GM23338 (cell line): ENCODE data around the gene SDHD. TPM values are rescaled to one million over a fixed set of nuclear protein-coding genes. Genes with fewer than 3 reads are reported as not detected.

ENCODE experiments used
- ATAC-seq: fragments of 200-7000 bp; cut with Tn5 transposase; 3 replicates; pipeline ENCODE4 v1.9.1; 2020
- DNase-seq: peaks from one replicate; pipeline ENCODE4 v3.0.0-alpha.2; 2015; ENCODE audit warnings: low spot score
- H2AFZ ChIP-seq: fragments of 200-600 bp; sonication (generic); 2 replicates; pipeline ENCODE4 v1.8.0; 2016; ENCODE audit warnings: antibody characterized with exemption, mild to moderate bottlenecking, moderate library complexity
- H3F3A ChIP-seq: fragments of 200-600 bp; sonication (generic); replicated peaks from 2 replicates; pipeline ENCODE4 v1.8.0; 2017; ENCODE audit warnings: antibody characterized with exemption, mixed run types, low read depth
- H3K27ac ChIP-seq: fragments of 200-600 bp; sonication (generic); 2 replicates; pipeline ENCODE4 v1.6.1; 2016; ENCODE audit warnings: low read depth
- H3K27me3 ChIP-seq: fragments of 200-600 bp; sonication (generic); 2 replicates; pipeline ENCODE4 v1.8.0; 2016; ENCODE audit warnings: mild to moderate bottlenecking, mixed run types, moderate library complexity; ENCODE audit not compliant: insufficient read depth
- H3K36me3 ChIP-seq: fragments of 200-600 bp; sonication (generic); 2 replicates; pipeline ENCODE4 v1.8.0; 2016; ENCODE audit warnings: mild to moderate bottlenecking; ENCODE audit not compliant: insufficient read depth
- H3K4me1 ChIP-seq: fragments of 200-600 bp; sonication (generic); 2 replicates; pipeline ENCODE4 v1.8.0; 2016; ENCODE audit warnings: mild to moderate bottlenecking, moderate library complexity; ENCODE audit not compliant: insufficient read depth
- H3K4me2 ChIP-seq: fragments of 200-600 bp; sonication (generic); 2 replicates; pipeline ENCODE4 v1.7.1; 2017; ENCODE audit warnings: mixed run types
- H3K4me3 ChIP-seq: fragments of 200-600 bp; sonication (generic); 2 replicates; pipeline ENCODE4 v1.6.1; 2016; ENCODE audit warnings: mixed run types
- H3K79me2 ChIP-seq: fragments of 200-600 bp; sonication (generic); replicated peaks from 2 replicates; pipeline ENCODE4 v1.8.0; 2017; ENCODE audit warnings: mild to moderate bottlenecking; ENCODE audit not compliant: insufficient read depth
- H3K9me2 ChIP-seq: fragments of 200-600 bp; sonication (generic); 2 replicates; pipeline ENCODE4 v1.8.0; 2017; ENCODE audit not compliant: insufficient read depth
- H4K20me1 ChIP-seq: fragments of 200-600 bp; sonication (generic); replicated peaks from 2 replicates; pipeline ENCODE4 v1.8.0; 2017; ENCODE audit warnings: mild to moderate bottlenecking; ENCODE audit not compliant: insufficient read depth
- H3K27ac Mint-ChIP-seq: 2 replicates; pipeline ENCODE4 v1.8.0; 2020; ENCODE audit warnings: inconsistent platforms, mild to moderate bottlenecking, moderate library complexity, mixed read lengths
- H3K27me3 Mint-ChIP-seq: 3 replicates; pipeline ENCODE4 v1.8.0; 2022; ENCODE audit warnings: low read depth, mild to moderate bottlenecking, moderate library complexity, mixed read lengths, inconsistent platforms; ENCODE audit not compliant: insufficient read depth, poor library complexity
- H3K36me3 Mint-ChIP-seq: 3 replicates; pipeline ENCODE4 v1.8.0; 2021; ENCODE audit warnings: low read depth, mild to moderate bottlenecking, inconsistent platforms, moderate library complexity, mixed read lengths
- H3K4me1 Mint-ChIP-seq: 3 replicates; pipeline ENCODE4 v1.8.0; 2020; ENCODE audit warnings: mild to moderate bottlenecking, inconsistent platforms, mixed read lengths
- H3K4me3 Mint-ChIP-seq: 3 replicates; pipeline ENCODE4 v1.8.0; 2021; ENCODE audit warnings: moderate library complexity, mild to moderate bottlenecking, inconsistent platforms, mixed read lengths
- H3K9me3 Mint-ChIP-seq: 3 replicates; pipeline ENCODE4 v1.8.0; 2020; ENCODE audit warnings: moderate library complexity, mild to moderate bottlenecking, inconsistent platforms, mixed read lengths
- CTCF ChIP-seq, 2 experiments: fragments of 200-600 bp in 1 of 2; sonication (generic) in 1 of 2; conservative IDR thresholded peaks; 2 replicates each; pipeline versions ENCODE4 v1.5.1 to v1.6.1; 2016 to 2017; ENCODE audit warnings: antibody characterized with exemption in 2 of 2, low read depth in 2 of 2, mild to moderate bottlenecking in 2 of 2, moderate library complexity in 1 of 2
- ETS1 ChIP-seq: IDR thresholded peaks from 2 replicates; pipeline ENCODE4 v1.6.1; 2016; ENCODE audit warnings: antibody characterized with exemption
- EZH2 ChIP-seq: fragments of 200-600 bp; sonication (generic); IDR thresholded peaks from one replicate; pipeline ENCODE4 v1.8.0; 2017; ENCODE audit warnings: antibody characterized with exemption, mild to moderate bottlenecking, low read depth; ENCODE audit not compliant: unreplicated experiment
- EZH2phosphoT487 ChIP-seq: fragments of 200-600 bp; sonication (generic); IDR thresholded peaks from one replicate; pipeline ENCODE4 v1.8.1; 2018; ENCODE audit warnings: antibody characterized with exemption; ENCODE audit not compliant: unreplicated experiment
- JUNB ChIP-seq: IDR thresholded peaks from one replicate; pipeline ENCODE4 v1.6.1; 2016; ENCODE audit warnings: antibody characterized with exemption; ENCODE audit not compliant: unreplicated experiment
- ZNF331 ChIP-seq: fragments of 250-450 bp; sonication (Bioruptor Pico); IDR thresholded peaks from 2 replicates; pipeline ENCODE4 v1.5.0; 2020; ENCODE audit warnings: low read depth, mild to moderate bottlenecking, moderate library complexity
- ZNF462 ChIP-seq: fragments of 250-450 bp; sonication (Bioruptor Pico); IDR thresholded peaks from 2 replicates; pipeline ENCODE4 v1.5.0; 2020; ENCODE audit warnings: mild to moderate bottlenecking, moderate library complexity
- polyA plus RNA-seq: library from polyadenylated mRNA; unstranded; fragments of >200 nt; fragmentation: Nextera tagmentation; extraction: Ambion mirVana; gene quantifications from 2 replicates; pipeline ENCODE4 v1.2.1, GENCODE V29; 2016
- total RNA-seq: library from RNA; depleted of rRNA; stranded (reverse); fragments of >200 nt; shearing (Covaris generic); gene quantifications from 2 replicates; pipeline ENCODE4 v1.2.3, GENCODE V29; 2014

SDHD gene
- total and polyA plus RNA-seq, 2 experiments from 2014 or later, result 157 to 163 TPM

- TF ChIP-seq ZNF462 (CRISPR knock-in tag), result no peak
- TF ChIP-seq ETS1, result no peak
Observed at GRCh38 chr11:112132737-112133136, 46.1 kb downstream of the SDHD start (continued).

GRCh38 chr11:112134473-112134872 is 47.8 kb downstream of the SDHD start:
- no peak overlapping the region for H3K4me3 ChIP-seq
- no peak for DNase-seq
- H3K36me3 Mint-ChIP-seq, result no peaks in the 10 kb centered on the region
- H3K9me2 ChIP-seq, result no peaks in the 10 kb centered on the region
- H3K36me3 ChIP-seq, result no peaks in the 10 kb centered on the region
- no peaks in the 10 kb centered on the region for H3K27me3 ChIP-seq
- no peaks in the 10 kb centered on the region for H3K79me2 ChIP-seq
- H3K27ac ChIP-seq, result no peak overlapping the region
- no peak overlapping the region for H2AFZ ChIP-seq
- H4K20me1 ChIP-seq, result no peaks in the 10 kb centered on the region
- H3K4me3 Mint-ChIP-seq, result no peak overlapping the region
- no peak for ATAC-seq
- no peak overlapping the region for H3K4me2 ChIP-seq
- H3F3A ChIP-seq, result no peaks in the 10 kb centered on the region
- H3K4me1 ChIP-seq, result no peaks in the 10 kb centered on the region
- H3K9me3 Mint-ChIP-seq, result no peaks in the 10 kb centered on the region
- H3K27ac Mint-ChIP-seq, result no peak overlapping the region
- peaks cover 1% of the 10 kb centered on the region for H3K27me3 Mint-ChIP-seq
- H3K4me1 Mint-ChIP-seq, result no peaks in the 10 kb centered on the region; the same call in 1 of the 3 replicates
- TF ChIP-seq ZNF462 (CRISPR knock-in tag) (no peak), EZH2phosphoT487 (no peak), CTCF (conservative IDR thresholded peaks at IDR 0.05; ENCODE audit: low read depth in 2 of 2) (no peak), EZH2 (no peak), ZNF331 (CRISPR knock-in tag) (no peak), JUNB (no peak)
